ENCODE results near the gene CHERP.
"Not testable (repeated sequence)": the region's sequence is repeated elsewhere in the genome, so short reads cannot be mapped to it uniquely, and the experiment has no call there.

Gene CHERP

DNA sequence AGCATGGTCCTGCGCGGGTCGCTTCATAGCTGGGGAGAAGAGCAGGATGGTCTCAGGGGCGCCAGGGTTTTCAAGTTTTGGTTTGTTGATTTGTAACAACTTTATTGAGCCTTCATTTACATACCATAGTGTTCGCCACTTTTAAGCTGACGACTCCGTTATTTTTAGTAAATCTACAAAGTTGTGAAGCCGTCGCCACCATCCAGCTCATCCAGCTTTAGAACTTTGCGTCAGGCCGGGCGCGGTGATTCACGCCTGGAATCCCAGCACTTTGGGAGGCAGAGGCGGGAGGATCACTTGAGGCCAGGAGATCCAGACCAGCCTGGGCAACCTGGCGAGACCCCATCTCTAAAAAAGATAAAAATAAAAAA, 45.6 kb downstream of the CHERP start:
- Histone ChIP-seq H4K20me1 (no peaks in the 10 kb centered on the region), H3K9ac (peak overlapping the region; percentile 66 to 82 (median 76)), H3K4me1 (peaks cover 10 to 27% (median 21%) of the 10 kb centered on the region in 10 experiments), H3K4me3 (peak overlapping the region; percentile 65 to 81 (median 74)), H3K27ac (peak overlapping the region in 10 of 11 experiments; percentile 24 to 77 (median 57); a peak in 17 of 22 replicates), H3K36me3 (peaks cover 0 to 13% (median 7%) of the 10 kb centered on the region in 11 experiments; a peak in 13 of 22 replicates), H3K27me3 (no peaks in the 10 kb centered on the region), H3K4me2 (peak overlapping the region; percentile 74 to 97 (median 88)), H3K9me3 (replicated peaks in 1 of 11) (no peaks in the 10 kb centered on the region)
- no peak for TF ChIP-seq Cebpa-rat (IDR thresholded peaks at IDR 0.05)

DNA sequence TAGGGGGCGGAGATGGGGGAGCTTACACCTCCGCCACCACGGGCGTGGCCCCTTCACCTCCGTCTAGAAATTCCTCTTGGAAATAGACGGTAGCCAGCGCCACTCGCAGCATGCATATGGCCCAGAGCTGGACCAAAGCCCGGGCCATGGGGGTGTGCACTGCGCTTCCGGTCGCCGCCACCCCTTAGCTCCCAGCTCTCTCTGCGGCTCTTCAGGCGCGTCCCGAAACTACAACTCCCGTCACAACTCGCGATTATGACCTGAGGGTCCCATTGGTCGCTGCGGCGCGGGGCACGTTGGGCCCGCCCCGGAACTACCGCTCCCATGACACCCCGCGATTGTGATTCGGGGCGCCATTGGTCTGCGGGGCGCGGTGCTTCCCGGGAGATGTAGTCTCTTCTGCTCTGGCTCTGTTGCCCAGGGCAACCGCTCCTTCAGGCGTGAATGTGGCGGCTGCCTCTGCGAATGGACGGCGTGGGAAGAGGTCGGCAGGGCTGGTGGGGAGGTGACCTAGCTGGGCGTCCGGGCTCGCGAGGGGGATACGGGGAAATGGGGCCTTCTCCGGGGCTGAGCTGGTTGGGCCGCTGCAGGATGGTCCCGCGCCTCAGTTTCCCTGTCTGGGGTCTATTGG, 46.1 kb downstream of the CHERP start, which contains the start of the genes C19orf44 and CALR3:
TSS of gene C19orf44 (plus strand) at position 413 of the 631 bp plus-strand sequence. CDS start 4,399 bp downstream, outside the sequence.
TSS of gene CALR3 (minus strand) at position 186 of the 631 bp plus-strand sequence. CDS start at position 148, 38 bp downstream.
- peak within 1 kb of the TSS; percentile 43 to 77 (median 67); a peak in 20 of 22 replicates for H3K27ac ChIP-seq

DNA sequence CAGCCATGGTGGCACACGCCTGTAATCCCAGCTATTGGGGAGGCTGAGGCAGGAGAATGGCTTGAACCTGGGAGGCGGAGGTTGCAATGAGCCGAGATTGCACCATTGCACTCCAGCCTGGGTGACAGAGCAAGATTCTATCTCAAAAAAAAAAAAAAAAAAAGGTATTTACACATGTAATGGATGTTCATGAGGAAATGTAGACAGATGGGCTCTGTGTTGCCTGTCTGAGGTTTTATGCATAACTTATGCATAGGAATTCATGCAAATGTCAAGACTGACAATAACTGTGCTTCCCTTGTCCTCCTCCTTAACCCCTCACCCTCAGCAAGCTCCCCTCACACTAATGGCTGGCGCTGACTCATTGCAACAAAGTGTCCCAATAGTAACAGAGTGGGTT, 55.8 kb downstream of the CHERP start:
- not testable (repeated sequence) for H3K4me2 ChIP-seq; H3K27ac ChIP-seq; H3K27me3 ChIP-seq; H3K9me3 ChIP-seq (replicated peaks in 1 of 11); H3K9ac ChIP-seq; H3K36me3 ChIP-seq; H3K4me3 ChIP-seq; H3K4me1 ChIP-seq; H4K20me1 ChIP-seq

More for the DNA sequence above, 46.1 kb downstream of the CHERP start, which contains the start of the genes C19orf44 and CALR3:
- H3K4me1 ChIP-seq, result peaks cover 10 to 27% (median 21%) of the 10 kb centered on the region in 10 experiments
- peak within 1 kb of the TSS; percentile 79 to 97 (median 88) for H3K4me2 ChIP-seq
- H3K36me3 ChIP-seq, result peaks cover 0 to 8% (median 4%) of the 10 kb centered on the region in 11 experiments; a peak in 12 of 22 replicates
- no peaks in the 10 kb centered on the region for H3K9me3 ChIP-seq (replicated peaks in 1 of 11)
- peak within 1 kb of the TSS; percentile 65 to 81 (median 74) for H3K4me3 ChIP-seq
- TF ChIP-seq Cebpa-rat (IDR thresholded peaks at IDR 0.05), result no peak
- H3K27me3 ChIP-seq, result no peaks in the 10 kb centered on the region
- no peaks in the 10 kb centered on the region for H4K20me1 ChIP-seq
- peak within 1 kb of the TSS; percentile 66 to 82 (median 76) for H3K9ac ChIP-seq

DNA sequence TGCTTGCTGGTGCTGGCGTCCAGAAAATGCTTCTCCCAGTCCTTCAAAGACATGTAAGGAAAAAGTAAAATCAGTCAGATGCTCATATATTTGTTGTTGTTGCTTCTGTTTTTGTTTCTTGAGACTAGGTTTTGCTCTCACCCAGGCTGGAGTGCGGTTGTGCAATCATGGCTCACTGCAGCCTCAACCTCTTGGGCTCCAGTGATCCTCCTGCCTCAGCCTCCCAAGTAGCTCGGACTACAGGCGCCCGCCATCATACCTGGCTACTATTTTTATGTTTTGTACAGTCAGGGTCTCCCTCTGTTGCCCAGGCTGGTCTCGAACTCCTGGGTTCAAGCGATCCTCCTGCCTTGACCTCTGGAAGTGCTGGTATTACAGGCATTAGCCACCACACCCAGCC, 59.5 kb downstream of the CHERP start:
- H3K4me2 ChIP-seq, result no peak overlapping the region
- no peak; a peak in 1 of 22 replicates for TF ChIP-seq Cebpa-rat (IDR thresholded peaks at IDR 0.05)
- no peaks in the 10 kb centered on the region for H3K4me1 ChIP-seq
- H3K36me3 ChIP-seq, result no peaks in the 10 kb centered on the region
- H3K4me3 ChIP-seq, result no peak overlapping the region
- H4K20me1 ChIP-seq, result no peaks in the 10 kb centered on the region
- H3K27ac ChIP-seq, result no peak overlapping the region
- H3K9me3 ChIP-seq (replicated peaks in 1 of 11), result no peaks in the 10 kb centered on the region
- no peak overlapping the region for H3K9ac ChIP-seq
- no peaks in the 10 kb centered on the region for H3K27me3 ChIP-seq

DNA sequence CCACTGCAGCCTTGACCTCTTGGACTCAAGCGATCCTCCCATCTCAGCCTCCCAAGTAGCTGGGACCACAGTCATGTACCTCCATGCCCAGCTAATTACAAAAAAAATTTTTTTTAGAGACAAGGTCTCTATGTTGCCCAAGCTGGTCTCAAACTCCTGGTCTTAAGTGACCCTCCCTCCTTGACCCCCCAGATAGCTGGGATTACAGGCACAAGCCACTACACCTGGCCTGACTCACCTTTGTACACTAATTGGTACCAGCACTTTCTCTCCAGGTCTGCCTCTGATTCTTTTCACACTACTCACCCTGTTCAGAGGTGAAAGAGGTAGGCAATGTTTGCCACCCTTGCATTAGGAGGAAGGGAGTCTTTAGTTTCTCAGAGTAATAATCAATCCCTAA, 64.9 kb downstream of the CHERP start:
- Histone ChIP-seq H4K20me1 (no peaks in the 10 kb centered on the region), H3K9ac (no peak overlapping the region), H3K4me2 (no peak overlapping the region), H3K9me3 (replicated peaks in 1 of 11) (peaks cover 0 to 8% (median 5%) of the 10 kb centered on the region in 11 experiments; a peak in 8 of 22 replicates), H3K4me1 (peaks cover 0 to 12% (median 3%) of the 10 kb centered on the region in 10 experiments; a peak in 14 of 20 replicates), H3K27me3 (no peaks in the 10 kb centered on the region), H3K36me3 (no peaks in the 10 kb centered on the region), H3K27ac (no peak overlapping the region), H3K4me3 (no peak overlapping the region)
- TF ChIP-seq Cebpa-rat (IDR thresholded peaks at IDR 0.05), result no peak

DNA sequence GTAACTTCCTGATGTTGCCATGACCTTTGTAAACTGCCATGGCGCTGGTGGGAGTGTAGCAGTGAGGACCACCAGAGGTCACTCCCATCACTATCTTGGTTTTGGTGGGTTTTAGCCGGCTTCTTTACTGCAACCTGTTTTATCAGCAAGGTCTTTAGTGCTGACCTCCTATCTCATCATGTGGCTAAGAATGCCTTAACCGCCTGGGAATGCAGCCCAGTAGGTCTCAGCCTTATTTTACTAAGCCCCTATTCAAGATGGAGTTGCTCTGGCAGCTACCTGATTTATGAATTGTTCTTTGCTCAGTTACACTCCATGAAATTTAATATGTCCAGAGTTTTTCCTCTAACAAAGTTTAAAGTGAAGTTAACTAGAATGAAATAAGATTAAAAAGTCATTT, 65.8 kb downstream of the CHERP start:
- H3K36me3 ChIP-seq, result no peaks in the 10 kb centered on the region
- H3K4me3 ChIP-seq, result no peak overlapping the region
- TF ChIP-seq Cebpa-rat (IDR thresholded peaks at IDR 0.05), result no peak
- H3K4me1 ChIP-seq, result peaks cover 0 to 15% (median 5%) of the 10 kb centered on the region in 10 experiments; a peak in 14 of 20 replicates
- no peak overlapping the region for H3K27ac ChIP-seq
- peaks cover 0 to 8% (median 5%) of the 10 kb centered on the region in 11 experiments; a peak in 8 of 22 replicates for H3K9me3 ChIP-seq (replicated peaks in 1 of 11)
- H3K9ac ChIP-seq, result no peak overlapping the region
- H3K4me2 ChIP-seq, result no peak overlapping the region
- H3K27me3 ChIP-seq, result no peaks in the 10 kb centered on the region
- H4K20me1 ChIP-seq, result peaks cover 0 to 3% (median 2%) of the 10 kb centered on the region in 11 experiments; a peak in 14 of 22 replicates

DNA sequence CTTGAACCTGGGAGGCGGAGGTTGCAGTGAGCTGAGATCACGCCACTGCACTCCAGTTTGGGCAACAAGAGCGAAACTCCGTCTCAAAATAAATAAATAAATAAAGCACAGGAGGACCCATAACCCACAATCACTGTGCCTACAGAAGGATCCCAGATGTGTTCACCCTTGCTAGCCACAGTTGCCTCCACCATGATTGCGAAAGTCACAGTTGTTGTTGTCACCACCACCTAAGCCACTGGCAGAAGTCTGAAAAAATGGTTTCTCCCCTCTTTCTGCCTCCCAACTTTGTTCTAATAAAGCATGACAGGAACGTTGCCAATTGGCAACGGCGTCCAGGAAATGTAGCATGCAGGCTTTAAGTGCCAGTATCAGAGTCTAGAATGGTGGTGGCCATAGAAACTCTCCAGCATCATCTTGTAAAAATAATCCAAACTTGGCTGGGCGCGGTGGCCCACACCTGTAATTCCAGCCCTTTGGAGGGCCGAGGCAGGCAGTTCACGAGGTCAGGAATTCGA, 68.3 kb downstream of the CHERP start:
- peak in 3 of 11 experiments; percentile 50 to 64 (median 63); a peak in 5 of 22 replicates for TF ChIP-seq Cebpa-rat (IDR thresholded peaks at IDR 0.05)
- peaks cover 21 to 36% (median 27%) of the 10 kb centered on the region in 10 experiments for H3K4me1 ChIP-seq
- peaks cover 18 to 27% (median 26%) of the 10 kb centered on the region in 11 experiments; a peak in 21 of 22 replicates for H4K20me1 ChIP-seq
- H3K4me3 ChIP-seq, result no peak overlapping the region
- no peaks in the 10 kb centered on the region for H3K27me3 ChIP-seq
- peak overlapping the region in 5 of 11 experiments; percentile 11 to 30 (median 24); a peak in 6 of 22 replicates for H3K4me2 ChIP-seq
- H3K36me3 ChIP-seq, result peaks cover 0 to 10% (median 0%) of the 10 kb centered on the region in 11 experiments; a peak in 5 of 22 replicates
- H3K9me3 ChIP-seq (replicated peaks in 1 of 11), result peaks cover 0 to 8% (median 5%) of the 10 kb centered on the region in 11 experiments; a peak in 8 of 22 replicates
- H3K27ac ChIP-seq, result no peak overlapping the region
- no peak overlapping the region for H3K9ac ChIP-seq

DNA sequence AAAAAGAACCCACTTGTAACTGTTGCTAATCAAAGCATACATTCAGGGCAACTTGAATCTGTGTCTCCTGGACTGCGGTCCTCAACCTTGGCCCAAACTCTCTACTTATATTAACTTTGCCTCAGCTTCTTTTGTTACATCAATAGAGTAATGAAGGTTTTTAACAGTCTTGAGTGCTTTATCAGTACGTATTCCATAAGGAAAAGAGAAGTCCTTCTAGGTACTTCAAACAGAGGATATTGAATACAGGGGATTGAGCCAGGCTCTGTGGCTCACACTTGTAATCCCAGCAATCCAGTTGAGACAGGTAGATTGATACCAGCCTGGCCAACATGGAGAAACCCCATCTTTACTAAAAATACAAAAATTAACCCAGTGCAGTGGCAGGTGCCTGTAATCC, 69.2 kb downstream of the CHERP start:
- Histone ChIP-seq H4K20me1 (peaks cover 20 to 37% (median 36%) of the 10 kb centered on the region in 11 experiments; a peak in 21 of 22 replicates), H3K4me2 (peak overlapping the region in 4 of 11 experiments; percentile 82 to 98 (median 94); a peak in 2 of 22 replicates), H3K9me3 (replicated peaks in 1 of 11) (peaks cover 0 to 8% (median 5%) of the 10 kb centered on the region in 11 experiments; a peak in 8 of 22 replicates), H3K27ac (no peak overlapping the region), H3K27me3 (no peaks in the 10 kb centered on the region), H3K4me1 (peaks cover 31 to 46% (median 36%) of the 10 kb centered on the region in 10 experiments), H3K9ac (no peak overlapping the region), H3K4me3 (no peak overlapping the region), H3K36me3 (peaks cover 0 to 12% (median 0%) of the 10 kb centered on the region in 11 experiments; a peak in 5 of 22 replicates)
- no peak for TF ChIP-seq Cebpa-rat (IDR thresholded peaks at IDR 0.05)

DNA sequence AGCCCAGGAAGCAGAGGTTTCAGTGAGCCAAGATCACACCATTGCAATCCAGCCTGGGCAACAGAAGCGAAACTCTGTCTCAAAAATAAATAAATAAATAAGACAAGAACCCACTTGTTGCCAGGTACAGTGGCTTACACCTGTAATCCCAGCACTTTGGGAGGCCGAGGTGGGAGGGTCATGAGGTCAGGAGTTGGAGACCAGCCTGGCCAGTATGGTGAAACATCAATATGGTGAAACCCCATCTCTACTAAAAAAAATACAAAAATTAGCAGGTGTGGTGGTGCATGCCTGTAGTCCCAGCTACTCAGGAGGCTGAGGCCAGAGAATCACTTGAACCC, 69.7 kb downstream of the CHERP start:
- Histone ChIP-seq H3K27ac (peak overlapping the region in 10 of 11 experiments; percentile 69 to 80 (median 77); a peak in 18 of 22 replicates), H3K4me2 (peak overlapping the region; percentile 82 to 98 (median 95)), H3K4me1 (peaks cover 35 to 51% (median 41%) of the 10 kb centered on the region in 10 experiments), H3K9ac (peak overlapping the region; percentile 78 to 96 (median 92); a peak in 21 of 22 replicates), H3K36me3 (peaks cover 0 to 12% (median 0%) of the 10 kb centered on the region in 11 experiments; a peak in 5 of 22 replicates), H4K20me1 (peaks cover 25 to 41% (median 40%) of the 10 kb centered on the region in 11 experiments; a peak in 21 of 22 replicates), H3K4me3 (peak overlapping the region; percentile 80 to 100 (median 98))
- not testable (repeated sequence) for H3K27me3 ChIP-seq; H3K9me3 ChIP-seq (replicated peaks in 1 of 11)
